Breast epithelium (tissue), 4 donors: ENCODE results near the gene ZC3H12A. TPM values are rescaled to one million over a fixed set of nuclear protein-coding genes. Genes with fewer than 3 reads are reported as not detected.
A peak's percentile ranks its signal among the peaks of the same experiment; 100 is the strongest.

Experiments
- DNase-seq, 2 donors: peaks; one replicate each; pipeline ENCODE4 v3.0.0-alpha.2; 2019; ENCODE audit warnings: low spot score in 2 of 2
- H3K27ac ChIP-seq, 2 donors: fragments of 200-600 bp; sonication (generic) in 1 of 2; one replicate each; pipeline ENCODE4 v1.5.1; 2016 to 2019; ENCODE audit warnings: mild to moderate bottlenecking in 1 of 2
- H3K27me3 ChIP-seq, 2 donors: fragments of 200-600 bp; sonication (generic) in 1 of 2; one replicate each; pipeline versions ENCODE4 v1.5.1 to v1.6.0; 2017 to 2019; ENCODE audit warnings: control low read depth in 1 of 2, mild to moderate bottlenecking in 1 of 2
- H3K36me3 ChIP-seq: fragments of 200-600 bp; one replicate; pipeline ENCODE4 v1.5.1; 2019
- H3K4me1 ChIP-seq, 2 donors: fragments of 200-600 bp; sonication (generic); one replicate each; pipeline ENCODE4 v1.5.1; 2016 to 2019; ENCODE audit warnings: control low read depth in 1 of 2
- H3K4me3 ChIP-seq, 3 donors: fragments of 200-600 bp; sonication (generic); 1 replicate in 2 of 3; 2 replicates in 1 of 3; pipeline ENCODE4 v1.5.1; 2016 to 2019; ENCODE audit warnings: mild to moderate bottlenecking in 3 of 3, moderate library complexity in 2 of 3
- H3K9me3 ChIP-seq, 2 donors: fragments of 200-600 bp; sonication (generic) in 1 of 2; one replicate each; pipeline ENCODE4 v1.5.1; 2016 to 2019; ENCODE audit warnings: control low read depth in 1 of 2
- CTCF ChIP-seq, 3 donors: fragments of 450-650 bp; IDR thresholded peaks; one replicate each; pipeline ENCODE4 v1.5.1; 2016 to 2017; ENCODE audit warnings: antibody characterized with exemption in 3 of 3, mild to moderate bottlenecking in 3 of 3, moderate library complexity in 3 of 3
- POLR2A ChIP-seq: fragments of 450-650 bp; IDR thresholded peaks from one replicate; pipeline ENCODE4 v1.6.1; 2016; ENCODE audit warnings: antibody characterized with exemption, mild to moderate bottlenecking, moderate library complexity
- POLR2AphosphoS5 ChIP-seq, 3 donors: sonication (generic); formaldehyde crosslinking; IDR thresholded peaks; one replicate each; pipeline ENCODE4 v1.6.1; 2017; ENCODE audit warnings: antibody characterized with exemption in 3 of 3
- intact Hi-C: fragments of 100-400 bp; cut with DNase I; formaldehyde crosslinking; loops from one replicate; pipeline ENCODE4 v1.15.1; 2023; ENCODE audit warnings: low total_unique reads
- total RNA-seq, 3 donors: library from RNA; depleted of rRNA; stranded (reverse); fragments of >200 nt; gene quantifications; one replicate each; pipeline ENCODE4 v1.1.0, GENCODE V29; 2016

ZC3H12A gene
- total RNA-seq, 3 donors from 2014 or later = 5.8 to 82.8 (median 76.7) TPM

- TF ChIP-seq CTCF (IDR thresholded peaks at IDR 0.05) (no peak), POLR2AphosphoS5 (IDR thresholded peaks at IDR 0.05) (peak in 1 of 3 donors; percentile 12)
- H3K27ac ChIP-seq = peak overlapping the region; percentile 94 to 99
- DNase-seq = no peak
- H3K4me3 ChIP-seq = no peak overlapping the region
- intact Hi-C loops = no loop called here
- peaks cover 24 to 57% of the 10 kb centered on the region in 2 donors for H3K4me1 ChIP-seq
- H3K9me3 ChIP-seq = no peaks in the 10 kb centered on the region
- H3K36me3 ChIP-seq = peaks cover 9% of the 10 kb centered on the region
- H3K27me3 ChIP-seq = no peaks in the 10 kb centered on the region
Observed at GRCh38 chr1:37482796-37483744, 8.7 kb downstream of the ZC3H12A start.

DNA sequence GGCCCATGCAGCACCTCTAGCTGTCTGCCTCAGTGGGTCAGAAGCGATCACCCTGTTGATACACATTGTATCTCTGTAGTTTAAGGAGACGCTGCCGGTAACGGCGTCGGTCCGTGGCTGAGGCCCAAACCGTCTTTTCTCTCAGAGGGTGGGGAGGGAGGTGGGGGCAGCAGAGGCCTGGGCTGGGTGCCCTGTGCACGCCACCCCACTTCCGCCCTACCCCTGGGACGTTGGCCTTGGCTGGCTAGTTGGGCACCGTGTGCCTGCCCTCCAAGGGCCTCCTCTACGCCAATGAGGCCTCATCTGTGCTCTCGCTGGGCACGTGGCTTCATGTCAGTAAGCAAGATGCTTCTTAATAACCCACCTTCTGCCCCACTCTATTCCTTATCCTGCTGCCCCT is 9.4 kb downstream of the ZC3H12A start:
- peak overlapping the region; percentile 94 to 99 for H3K27ac ChIP-seq
- intact Hi-C loops = no loop called here
- TF ChIP-seq CTCF (IDR thresholded peaks at IDR 0.05) = no peak
- TF ChIP-seq POLR2AphosphoS5 (IDR thresholded peaks at IDR 0.05) = no peak
- no peak for TF ChIP-seq POLR2A

DNA sequence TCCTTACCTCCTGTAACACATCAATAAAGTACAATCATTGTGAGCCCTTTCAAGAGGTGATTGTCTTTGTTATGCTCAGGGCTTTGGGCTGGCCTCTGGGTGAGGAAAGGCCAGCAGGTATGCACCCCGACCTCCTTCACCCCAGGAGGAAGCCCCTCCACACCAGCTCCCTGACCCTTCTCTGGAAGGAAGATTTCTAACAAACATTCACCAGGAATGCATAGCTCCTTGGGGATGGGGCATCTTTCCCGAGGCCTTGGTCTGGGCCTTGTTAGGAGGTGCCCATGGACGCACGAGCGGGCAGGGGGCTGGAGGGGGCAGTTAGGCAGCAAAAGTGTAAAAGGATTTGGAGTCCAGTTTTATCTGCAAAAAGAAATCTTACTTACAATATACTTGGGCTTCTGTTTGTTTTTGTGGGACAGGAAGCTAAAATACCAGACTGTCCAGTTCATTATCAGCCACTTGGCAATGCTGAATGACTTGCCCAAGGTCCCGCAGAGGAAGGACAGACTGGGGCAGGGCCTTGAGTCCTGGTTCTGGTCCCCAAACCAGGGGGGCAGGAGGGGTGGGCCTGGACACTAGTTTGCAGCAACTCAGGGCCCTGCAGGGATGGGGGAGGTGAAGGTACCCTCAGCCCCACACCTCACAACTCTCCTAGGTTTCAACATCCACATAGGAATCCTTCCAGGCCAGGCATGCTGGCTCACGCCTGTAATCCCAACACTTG is 10.1 kb downstream of the ZC3H12A start:
- peaks cover 19 to 44% of the 10 kb centered on the region in 2 donors for H3K4me1 ChIP-seq
- TF ChIP-seq POLR2A (no peak), CTCF (IDR thresholded peaks at IDR 0.05) (no peak), POLR2AphosphoS5 (IDR thresholded peaks at IDR 0.05) (peak in 1 of 3 donors; percentile 36)
- no peaks in the 10 kb centered on the region for H3K9me3 ChIP-seq
- H3K36me3 ChIP-seq = peaks cover 9% of the 10 kb centered on the region
- peak overlapping the region; percentile 94 to 99 for H3K27ac ChIP-seq
- no peak overlapping the region for H3K4me3 ChIP-seq
- H3K27me3 ChIP-seq = no peaks in the 10 kb centered on the region
- intact Hi-C loops = no loop called here
- peak in 1 of 2 donors; percentile 55 for DNase-seq

More for the DNA sequence above, 9.4 kb downstream of the ZC3H12A start:
- Histone ChIP-seq H3K27me3 (no peaks in the 10 kb centered on the region), H3K36me3 (peaks cover 9% of the 10 kb centered on the region), H3K4me3 (no peak overlapping the region), H3K4me1 (peaks cover 19 to 50% of the 10 kb centered on the region in 2 donors), H3K9me3 (no peaks in the 10 kb centered on the region)
- no peak for DNase-seq

- peak overlapping the region; percentile 94 to 99 for H3K27ac ChIP-seq
- peaks cover 15 to 37% of the 10 kb centered on the region in 2 donors for H3K4me1 ChIP-seq
- H3K4me3 ChIP-seq = no peak overlapping the region
- H3K27me3 ChIP-seq = no peaks in the 10 kb centered on the region
- TF ChIP-seq POLR2AphosphoS5 (IDR thresholded peaks at IDR 0.05) = no peak
- no peak for TF ChIP-seq POLR2A
- no peak for TF ChIP-seq CTCF (IDR thresholded peaks at IDR 0.05)
- peaks cover 9% of the 10 kb centered on the region for H3K36me3 ChIP-seq
- intact Hi-C loops = no loop called here
- no peaks in the 10 kb centered on the region for H3K9me3 ChIP-seq
- no peak for DNase-seq
Observed at GRCh38 chr1:37485902-37486679, 11.7 kb downstream of the ZC3H12A start.
